GM12878 (cell line): ENCODE results near the gene SNX32. TPM values are rescaled to one million over a fixed set of nuclear protein-coding genes. Genes with fewer than 3 reads are reported as not detected.

Source experiments
- BHLHE40 ChIP-seq, 2 experiments: fragments of 450-650 bp in 1 of 2; IDR thresholded peaks; 2 replicates each; pipeline ENCODE4 v1.6.1; 2011 to 2017; ENCODE audit warnings: low read depth in 2 of 2, borderline replicate concordance in 1 of 2, improper control_type of control experiment in 1 of 2, low read length in 1 of 2, mild to moderate bottlenecking in 1 of 2
- CEBPB ChIP-seq, 2 experiments: fragments of 150-350 bp in 1 of 2; IDR thresholded peaks; 2 replicates each; pipeline ENCODE4 v1.6.1; 2012 to 2014; ENCODE audit warnings: low read depth in 2 of 2, low read length in 2 of 2, borderline replicate concordance in 1 of 2, inconsistent platforms in 1 of 2
- CHD1 ChIP-seq: IDR thresholded peaks from 2 replicates; pipeline ENCODE4 v1.6.1; 2012; ENCODE audit warnings: low read depth, low read length, improper control_type of control experiment
- CREM ChIP-seq: IDR thresholded peaks from 2 replicates; pipeline ENCODE4 v1.6.1; 2014; ENCODE audit warnings: antibody characterized with exemption, low read depth
- EGR1 ChIP-seq, 2 experiments: IDR thresholded peaks; 1 replicate in 1 of 2; 2 replicates in 1 of 2; pipeline ENCODE4 v1.6.1; 2011 to 2012; ENCODE audit warnings: low read depth in 2 of 2, low read length in 2 of 2, borderline replicate concordance in 1 of 2, mild to moderate bottlenecking in 1 of 2, moderate library complexity in 1 of 2
- MXI1 ChIP-seq: fragments of 150-350 bp; IDR thresholded peaks from 2 replicates; pipeline ENCODE4 v1.6.1; 2011; ENCODE audit warnings: low read depth, mild to moderate bottlenecking, inconsistent platforms, low read length, improper control_type of control experiment
- NBN ChIP-seq: fragments of 450-650 bp; IDR thresholded peaks from 2 replicates; pipeline ENCODE4 v1.6.1; 2016
- PAX5 ChIP-seq: IDR thresholded peaks from 2 replicates; pipeline ENCODE4 v1.6.1; 2011; ENCODE audit warnings: low read depth, low read length, borderline replicate concordance
- STAT3 ChIP-seq: IDR thresholded peaks from 2 replicates; pipeline ENCODE4 v1.6.1; 2011; ENCODE audit warnings: low read depth, low read length, improper control_type of control experiment
- ZBTB33 ChIP-seq: fragments of 450-650 bp; IDR thresholded peaks from 2 replicates; pipeline ENCODE4 v1.6.1; 2017; ENCODE audit warnings: mild to moderate bottlenecking
- ZNF592 ChIP-seq: fragments of 450-650 bp; IDR thresholded peaks from 2 replicates; pipeline ENCODE4 v1.6.1; 2017; ENCODE audit warnings: mild to moderate bottlenecking, moderate library complexity
- polyA plus RNA-seq, 11 experiments: library from polyadenylated mRNA; depleted of rRNA in 4 of 11; unstranded in 6 of 11; stranded (reverse) in 5 of 11; fragments of >200 nt; fragmentation: Nextera tagmentation in 4 of 11; fragmentation: Illumina TruSeq in 1 of 11; extraction: Ambion mirVana in 4 of 11; extraction: Trizol in 1 of 11; gene quantifications; 1 replicate in 1 of 11; 2 replicates in 10 of 11; pipeline versions ENCODE4 v1.2.1 to v1.2.3, GENCODE V29; 2011 to 2016; ENCODE audit warnings: inconsistent platforms in 2 of 11, missing spikeins in 2 of 11, low read depth in 1 of 11
- total RNA-seq, 4 experiments: library from RNA; depleted of rRNA in 3 of 4; stranded (reverse); fragments of >200 nt in 3 of 4; fragmentation: Illumina TruSeq in 1 of 4; extraction: Trizol in 1 of 4; gene quantifications; 2 replicates each; pipeline versions ENCODE4 v1.2.1 to v1.2.3, GENCODE V29; 2013 to 2021
- TF ChIP-seq, protein P1 (sequence below), 3 experiments: IDR thresholded peaks in 2 of 3; conservative IDR thresholded peaks in 1 of 3; 2 replicates each; pipeline ENCODE4 v1.5.1; 2011; ENCODE audit warnings: low read depth in 3 of 3, low read length in 3 of 3, mild to moderate bottlenecking in 3 of 3, control low read depth in 2 of 3, moderate library complexity in 2 of 3, inconsistent platforms in 1 of 3, mixed read lengths in 1 of 3; ENCODE audit not compliant: control insufficient read depth in 2 of 3, insufficient read depth in 1 of 3; ENCODE audit errors: extremely low read depth in 1 of 3
- TF ChIP-seq, protein P2 (sequence below): fragments of 450-650 bp; IDR thresholded peaks from 2 replicates; pipeline ENCODE4 v1.6.1; 2017; ENCODE audit warnings: low read depth, mild to moderate bottlenecking, moderate library complexity
- TF ChIP-seq, protein P3 (sequence below): fragments of 450-650 bp; IDR thresholded peaks from 2 replicates; pipeline ENCODE4 v1.6.1; 2016; ENCODE audit warnings: mild to moderate bottlenecking, moderate library complexity, borderline replicate concordance

The SNX32 gene
- total and polyA plus RNA-seq, 10 of the 15 experiments (the other 5 are each of a cell fraction or from before 2014, with no cell fraction given): 0.04 to 1.5 (median 0.11) TPM; not detected in 1

GRCh38 chr11:65791719-65792213 is 42.0 kb upstream of the SNX32 start (continued):
- TF ChIP-seq, protein P1, sequence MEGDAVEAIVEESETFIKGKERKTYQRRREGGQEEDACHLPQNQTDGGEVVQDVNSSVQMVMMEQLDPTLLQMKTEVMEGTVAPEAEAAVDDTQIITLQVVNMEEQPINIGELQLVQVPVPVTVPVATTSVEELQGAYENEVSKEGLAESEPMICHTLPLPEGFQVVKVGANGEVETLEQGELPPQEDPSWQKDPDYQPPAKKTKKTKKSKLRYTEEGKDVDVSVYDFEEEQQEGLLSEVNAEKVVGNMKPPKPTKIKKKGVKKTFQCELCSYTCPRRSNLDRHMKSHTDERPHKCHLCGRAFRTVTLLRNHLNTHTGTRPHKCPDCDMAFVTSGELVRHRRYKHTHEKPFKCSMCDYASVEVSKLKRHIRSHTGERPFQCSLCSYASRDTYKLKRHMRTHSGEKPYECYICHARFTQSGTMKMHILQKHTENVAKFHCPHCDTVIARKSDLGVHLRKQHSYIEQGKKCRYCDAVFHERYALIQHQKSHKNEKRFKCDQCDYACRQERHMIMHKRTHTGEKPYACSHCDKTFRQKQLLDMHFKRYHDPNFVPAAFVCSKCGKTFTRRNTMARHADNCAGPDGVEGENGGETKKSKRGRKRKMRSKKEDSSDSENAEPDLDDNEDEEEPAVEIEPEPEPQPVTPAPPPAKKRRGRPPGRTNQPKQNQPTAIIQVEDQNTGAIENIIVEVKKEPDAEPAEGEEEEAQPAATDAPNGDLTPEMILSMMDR (IDR thresholded peaks at IDR 0.05 in 2 of 3, conservative IDR thresholded peaks at IDR 0.05 in 1 of 3; ENCODE audit: control insufficient read depth in 2 of 3, extremely low read depth in 1 of 3, insufficient read depth in 1 of 3, low read depth in 3 of 3, low read length in 3 of 3): peak in 1 of 3 experiments; percentile 10; a peak in 1 of 6 replicates
- TF ChIP-seq, protein P2, sequence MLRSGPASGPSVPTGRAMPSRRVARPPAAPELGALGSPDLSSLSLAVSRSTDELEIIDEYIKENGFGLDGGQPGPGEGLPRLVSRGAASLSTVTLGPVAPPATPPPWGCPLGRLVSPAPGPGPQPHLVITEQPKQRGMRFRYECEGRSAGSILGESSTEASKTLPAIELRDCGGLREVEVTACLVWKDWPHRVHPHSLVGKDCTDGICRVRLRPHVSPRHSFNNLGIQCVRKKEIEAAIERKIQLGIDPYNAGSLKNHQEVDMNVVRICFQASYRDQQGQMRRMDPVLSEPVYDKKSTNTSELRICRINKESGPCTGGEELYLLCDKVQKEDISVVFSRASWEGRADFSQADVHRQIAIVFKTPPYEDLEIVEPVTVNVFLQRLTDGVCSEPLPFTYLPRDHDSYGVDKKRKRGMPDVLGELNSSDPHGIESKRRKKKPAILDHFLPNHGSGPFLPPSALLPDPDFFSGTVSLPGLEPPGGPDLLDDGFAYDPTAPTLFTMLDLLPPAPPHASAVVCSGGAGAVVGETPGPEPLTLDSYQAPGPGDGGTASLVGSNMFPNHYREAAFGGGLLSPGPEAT: peak; percentile 37; the same call in 1 of the 2 replicates
- TF ChIP-seq ZBTB33 (no peak), ZNF592 (peak; percentile 41; the same call in 1 of the 2 replicates), MXI1 (peak; percentile 39; the same call in 1 of the 2 replicates), PAX5 (peak; percentile 94), EGR1 (IDR thresholded peaks at IDR 0.05; ENCODE audit: borderline replicate concordance in 1 of 2, low read depth in 2 of 2, low read length in 2 of 2) (0 out of 3 replicates have a peak, but pooled peaks of 1 of the 2 experiments have one; percentile 4), STAT3 (no peak), NBN (peak; percentile 84; the same call in 1 of the 2 replicates), CREM (peak; percentile 75; the same call in 1 of the 2 replicates), CHD1 (no peak), BHLHE40 (IDR thresholded peaks at IDR 0.05; ENCODE audit: borderline replicate concordance in 1 of 2, low read depth in 2 of 2, low read length in 1 of 2) (peak; percentile 58 to 85; a peak in 2 of 4 replicates), CEBPB (IDR thresholded peaks at IDR 0.05; ENCODE audit: borderline replicate concordance in 1 of 2, low read depth in 2 of 2, low read length in 2 of 2) (no peak)
- TF ChIP-seq, protein P3, sequence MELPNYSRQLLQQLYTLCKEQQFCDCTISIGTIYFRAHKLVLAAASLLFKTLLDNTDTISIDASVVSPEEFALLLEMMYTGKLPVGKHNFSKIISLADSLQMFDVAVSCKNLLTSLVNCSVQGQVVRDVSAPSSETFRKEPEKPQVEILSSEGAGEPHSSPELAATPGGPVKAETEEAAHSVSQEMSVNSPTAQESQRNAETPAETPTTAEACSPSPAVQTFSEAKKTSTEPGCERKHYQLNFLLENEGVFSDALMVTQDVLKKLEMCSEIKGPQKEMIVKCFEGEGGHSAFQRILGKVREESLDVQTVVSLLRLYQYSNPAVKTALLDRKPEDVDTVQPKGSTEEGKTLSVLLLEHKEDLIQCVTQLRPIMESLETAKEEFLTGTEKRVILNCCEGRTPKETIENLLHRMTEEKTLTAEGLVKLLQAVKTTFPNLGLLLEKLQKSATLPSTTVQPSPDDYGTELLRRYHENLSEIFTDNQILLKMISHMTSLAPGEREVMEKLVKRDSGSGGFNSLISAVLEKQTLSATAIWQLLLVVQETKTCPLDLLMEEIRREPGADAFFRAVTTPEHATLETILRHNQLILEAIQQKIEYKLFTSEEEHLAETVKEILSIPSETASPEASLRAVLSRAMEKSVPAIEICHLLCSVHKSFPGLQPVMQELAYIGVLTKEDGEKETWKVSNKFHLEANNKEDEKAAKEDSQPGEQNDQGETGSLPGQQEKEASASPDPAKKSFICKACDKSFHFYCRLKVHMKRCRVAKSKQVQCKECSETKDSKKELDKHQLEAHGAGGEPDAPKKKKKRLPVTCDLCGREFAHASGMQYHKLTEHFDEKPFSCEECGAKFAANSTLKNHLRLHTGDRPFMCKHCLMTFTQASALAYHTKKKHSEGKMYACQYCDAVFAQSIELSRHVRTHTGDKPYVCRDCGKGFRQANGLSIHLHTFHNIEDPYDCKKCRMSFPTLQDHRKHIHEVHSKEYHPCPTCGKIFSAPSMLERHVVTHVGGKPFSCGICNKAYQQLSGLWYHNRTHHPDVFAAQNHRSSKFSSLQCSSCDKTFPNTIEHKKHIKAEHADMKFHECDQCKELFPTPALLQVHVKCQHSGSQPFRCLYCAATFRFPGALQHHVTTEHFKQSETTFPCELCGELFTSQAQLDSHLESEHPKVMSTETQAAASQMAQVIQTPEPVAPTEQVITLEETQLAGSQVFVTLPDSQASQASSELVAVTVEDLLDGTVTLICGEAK: no peak; the same call in 1 of the 2 replicates
